Measurements from ENCODE around the gene TATDN3. TPM values are rescaled to one million over a fixed set of nuclear protein-coding genes. Genes with fewer than 3 reads are reported as not detected.
A peak's percentile ranks its signal among the peaks of the same experiment; 100 is the strongest.

Gene TATDN3
- total RNA-seq, 4 donors from 2014 or later: 6.0 to 16.1 (median 13.1) TPM

GRCh38 chr1:212814537-212815334 lies 23.0 kb downstream of the TATDN3 start:
- no peak overlapping the region for H3K4me3 ChIP-seq (ENCODE audit: low read depth, poor library complexity, severe bottlenecking)
- TF ChIP-seq POLR2A (IDR thresholded peaks at IDR 0.05): no peak
- TF ChIP-seq CTCF (IDR thresholded peaks at IDR 0.05): no peak
- DNase-seq (ENCODE audit: low spot score in 2 of 2): no peak
- intact Hi-C loops (cut with DNase I; ENCODE audit: low total_unique reads): loop anchor here (5.0 kb wide), 1 partner anchor 183 kb away; no protein-coding TSS in a partner anchor
- WGBS, 2 donors: 59 to 65% methylated on average over 5 of the region's 5 CpGs

- WGBS, 2 donors: 80 to 88% methylated on average over 3 of the region's 3 CpGs
- no peak overlapping the region for H3K4me3 ChIP-seq (ENCODE audit: low read depth, poor library complexity, severe bottlenecking)
- TF ChIP-seq POLR2A (IDR thresholded peaks at IDR 0.05) (no peak), CTCF (IDR thresholded peaks at IDR 0.05) (peak in 1 of 3 donors; percentile 29)
- intact Hi-C loops (cut with DNase I; ENCODE audit: low total_unique reads): no loop called here
- no peak for DNase-seq (ENCODE audit: low spot score in 2 of 2)
Observed at GRCh38 chr1:212816567-212817278, 25.0 kb downstream of the TATDN3 start.

- intact Hi-C loops (cut with DNase I; ENCODE audit: low total_unique reads): no loop called here
- DNase-seq (ENCODE audit: low spot score in 2 of 2): no peak
- no peak overlapping the region for H3K4me3 ChIP-seq (ENCODE audit: low read depth, poor library complexity, severe bottlenecking)
- WGBS, 2 donors: 23 to 35% methylated on average over 5 of the region's 5 CpGs
- no peak for TF ChIP-seq POLR2A (IDR thresholded peaks at IDR 0.05)
Observed at GRCh38 chr1:212819726-212820125, 28.0 kb downstream of the TATDN3 start.

GRCh38 chr1:212820969-212821368 lies 29.3 kb downstream of the TATDN3 start:
- 87 to 90% methylated on average over 2 of the region's 2 CpGs for WGBS, 2 donors
- no peak overlapping the region for H3K4me3 ChIP-seq (ENCODE audit: low read depth, poor library complexity, severe bottlenecking)
- DNase-seq (ENCODE audit: low spot score in 2 of 2): no peak
- TF ChIP-seq POLR2A (IDR thresholded peaks at IDR 0.05): no peak
- TF ChIP-seq CTCF (IDR thresholded peaks at IDR 0.05): no peak
- intact Hi-C loops (cut with DNase I; ENCODE audit: low total_unique reads): no loop called here

GRCh38 chr1:212822956-212823355 lies 31.3 kb downstream of the TATDN3 start:
- 90 to 97% methylated on average over 3 of the region's 3 CpGs for WGBS, 2 donors
- DNase-seq (ENCODE audit: low spot score in 2 of 2): no peak
- H3K4me3 ChIP-seq (ENCODE audit: low read depth, poor library complexity, severe bottlenecking): no peak overlapping the region
- intact Hi-C loops (cut with DNase I; ENCODE audit: low total_unique reads): no loop called here
- no peak for TF ChIP-seq CTCF (IDR thresholded peaks at IDR 0.05)
- TF ChIP-seq POLR2A (IDR thresholded peaks at IDR 0.05): no peak

- intact Hi-C loops (cut with DNase I; ENCODE audit: low total_unique reads): no loop called here
- no peak for DNase-seq (ENCODE audit: low spot score in 2 of 2)
- no peak overlapping the region for H3K4me3 ChIP-seq (ENCODE audit: low read depth, poor library complexity, severe bottlenecking)
- TF ChIP-seq CTCF (IDR thresholded peaks at IDR 0.05) (no peak), POLR2A (IDR thresholded peaks at IDR 0.05) (no peak)
- 98% methylated on average over 16 of the region's 16 CpGs for WGBS, 2 donors
Observed at GRCh38 chr1:212824201-212824600, 32.5 kb downstream of the TATDN3 start.
